Loucy (cell line): ENCODE results near the gene TBC1D8B.

Source experiments
- CTCF ChIP-seq: fragments of 200-600 bp; sonication (generic); conservative IDR thresholded peaks from 2 replicates; pipeline ENCODE4 v1.5.1; 2014; ENCODE audit warnings: mild to moderate bottlenecking, antibody characterized with exemption, low read length
- EZH2phosphoT487 ChIP-seq: fragments of 200-600 bp; IDR thresholded peaks from 2 replicates; pipeline ENCODE4 v1.6.1; 2018; ENCODE audit warnings: antibody characterized with exemption, mild to moderate bottlenecking, moderate library complexity, borderline replicate concordance

GRCh38 chrX:106902684-106903083 lies 100.2 kb downstream of the TBC1D8B start:
- TF ChIP-seq CTCF = no peak
- TF ChIP-seq EZH2phosphoT487 = no peak
